ENCODE measurements around the gene NHSL1. TPM values are rescaled to one million over a fixed set of nuclear protein-coding genes. Genes with fewer than 3 reads are reported as not detected.

Gene NHSL1
- total and polyA plus RNA-seq, 2 of the 8 experiments (the other 6 are each of a cell fraction or from before 2014, with no cell fraction given) = 7.2 to 32.4 TPM

DNA sequence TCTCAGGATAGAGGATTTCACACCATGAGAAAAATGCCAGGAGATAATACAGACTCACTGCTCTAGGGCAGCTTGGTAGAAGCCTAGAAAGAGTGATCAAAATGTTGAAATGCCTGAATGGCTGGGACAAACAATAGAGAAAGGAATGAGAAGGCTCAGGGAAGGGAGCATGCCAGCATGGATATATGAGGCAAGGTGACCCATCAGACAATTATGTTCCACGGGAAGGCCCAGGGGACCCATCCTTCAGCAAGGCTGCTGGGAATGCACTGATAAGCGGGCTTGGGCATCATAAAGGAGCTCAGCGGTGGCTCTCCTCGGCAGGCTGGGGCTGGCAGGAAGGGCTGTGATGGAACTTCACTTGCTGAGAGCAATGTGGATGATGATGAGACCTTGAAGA lies 83.1 kb downstream of the NHSL1 start (continued):
- TF ChIP-seq, protein P1, sequence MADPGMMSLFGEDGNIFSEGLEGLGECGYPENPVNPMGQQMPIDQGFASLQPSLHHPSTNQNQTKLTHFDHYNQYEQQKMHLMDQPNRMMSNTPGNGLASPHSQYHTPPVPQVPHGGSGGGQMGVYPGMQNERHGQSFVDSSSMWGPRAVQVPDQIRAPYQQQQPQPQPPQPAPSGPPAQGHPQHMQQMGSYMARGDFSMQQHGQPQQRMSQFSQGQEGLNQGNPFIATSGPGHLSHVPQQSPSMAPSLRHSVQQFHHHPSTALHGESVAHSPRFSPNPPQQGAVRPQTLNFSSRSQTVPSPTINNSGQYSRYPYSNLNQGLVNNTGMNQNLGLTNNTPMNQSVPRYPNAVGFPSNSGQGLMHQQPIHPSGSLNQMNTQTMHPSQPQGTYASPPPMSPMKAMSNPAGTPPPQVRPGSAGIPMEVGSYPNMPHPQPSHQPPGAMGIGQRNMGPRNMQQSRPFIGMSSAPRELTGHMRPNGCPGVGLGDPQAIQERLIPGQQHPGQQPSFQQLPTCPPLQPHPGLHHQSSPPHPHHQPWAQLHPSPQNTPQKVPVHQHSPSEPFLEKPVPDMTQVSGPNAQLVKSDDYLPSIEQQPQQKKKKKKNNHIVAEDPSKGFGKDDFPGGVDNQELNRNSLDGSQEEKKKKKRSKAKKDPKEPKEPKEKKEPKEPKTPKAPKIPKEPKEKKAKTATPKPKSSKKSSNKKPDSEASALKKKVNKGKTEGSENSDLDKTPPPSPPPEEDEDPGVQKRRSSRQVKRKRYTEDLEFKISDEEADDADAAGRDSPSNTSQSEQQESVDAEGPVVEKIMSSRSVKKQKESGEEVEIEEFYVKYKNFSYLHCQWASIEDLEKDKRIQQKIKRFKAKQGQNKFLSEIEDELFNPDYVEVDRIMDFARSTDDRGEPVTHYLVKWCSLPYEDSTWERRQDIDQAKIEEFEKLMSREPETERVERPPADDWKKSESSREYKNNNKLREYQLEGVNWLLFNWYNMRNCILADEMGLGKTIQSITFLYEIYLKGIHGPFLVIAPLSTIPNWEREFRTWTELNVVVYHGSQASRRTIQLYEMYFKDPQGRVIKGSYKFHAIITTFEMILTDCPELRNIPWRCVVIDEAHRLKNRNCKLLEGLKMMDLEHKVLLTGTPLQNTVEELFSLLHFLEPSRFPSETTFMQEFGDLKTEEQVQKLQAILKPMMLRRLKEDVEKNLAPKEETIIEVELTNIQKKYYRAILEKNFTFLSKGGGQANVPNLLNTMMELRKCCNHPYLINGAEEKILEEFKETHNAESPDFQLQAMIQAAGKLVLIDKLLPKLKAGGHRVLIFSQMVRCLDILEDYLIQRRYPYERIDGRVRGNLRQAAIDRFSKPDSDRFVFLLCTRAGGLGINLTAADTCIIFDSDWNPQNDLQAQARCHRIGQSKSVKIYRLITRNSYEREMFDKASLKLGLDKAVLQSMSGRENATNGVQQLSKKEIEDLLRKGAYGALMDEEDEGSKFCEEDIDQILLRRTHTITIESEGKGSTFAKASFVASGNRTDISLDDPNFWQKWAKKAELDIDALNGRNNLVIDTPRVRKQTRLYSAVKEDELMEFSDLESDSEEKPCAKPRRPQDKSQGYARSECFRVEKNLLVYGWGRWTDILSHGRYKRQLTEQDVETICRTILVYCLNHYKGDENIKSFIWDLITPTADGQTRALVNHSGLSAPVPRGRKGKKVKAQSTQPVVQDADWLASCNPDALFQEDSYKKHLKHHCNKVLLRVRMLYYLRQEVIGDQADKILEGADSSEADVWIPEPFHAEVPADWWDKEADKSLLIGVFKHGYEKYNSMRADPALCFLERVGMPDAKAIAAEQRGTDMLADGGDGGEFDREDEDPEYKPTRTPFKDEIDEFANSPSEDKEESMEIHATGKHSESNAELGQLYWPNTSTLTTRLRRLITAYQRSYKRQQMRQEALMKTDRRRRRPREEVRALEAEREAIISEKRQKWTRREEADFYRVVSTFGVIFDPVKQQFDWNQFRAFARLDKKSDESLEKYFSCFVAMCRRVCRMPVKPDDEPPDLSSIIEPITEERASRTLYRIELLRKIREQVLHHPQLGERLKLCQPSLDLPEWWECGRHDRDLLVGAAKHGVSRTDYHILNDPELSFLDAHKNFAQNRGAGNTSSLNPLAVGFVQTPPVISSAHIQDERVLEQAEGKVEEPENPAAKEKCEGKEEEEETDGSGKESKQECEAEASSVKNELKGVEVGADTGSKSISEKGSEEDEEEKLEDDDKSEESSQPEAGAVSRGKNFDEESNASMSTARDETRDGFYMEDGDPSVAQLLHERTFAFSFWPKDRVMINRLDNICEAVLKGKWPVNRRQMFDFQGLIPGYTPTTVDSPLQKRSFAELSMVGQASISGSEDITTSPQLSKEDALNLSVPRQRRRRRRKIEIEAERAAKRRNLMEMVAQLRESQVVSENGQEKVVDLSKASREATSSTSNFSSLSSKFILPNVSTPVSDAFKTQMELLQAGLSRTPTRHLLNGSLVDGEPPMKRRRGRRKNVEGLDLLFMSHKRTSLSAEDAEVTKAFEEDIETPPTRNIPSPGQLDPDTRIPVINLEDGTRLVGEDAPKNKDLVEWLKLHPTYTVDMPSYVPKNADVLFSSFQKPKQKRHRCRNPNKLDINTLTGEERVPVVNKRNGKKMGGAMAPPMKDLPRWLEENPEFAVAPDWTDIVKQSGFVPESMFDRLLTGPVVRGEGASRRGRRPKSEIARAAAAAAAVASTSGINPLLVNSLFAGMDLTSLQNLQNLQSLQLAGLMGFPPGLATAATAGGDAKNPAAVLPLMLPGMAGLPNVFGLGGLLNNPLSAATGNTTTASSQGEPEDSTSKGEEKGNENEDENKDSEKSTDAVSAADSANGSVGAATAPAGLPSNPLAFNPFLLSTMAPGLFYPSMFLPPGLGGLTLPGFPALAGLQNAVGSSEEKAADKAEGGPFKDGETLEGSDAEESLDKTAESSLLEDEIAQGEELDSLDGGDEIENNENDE (IDR thresholded peaks at IDR 0.05; ENCODE audit: insufficient replicate concordance, low read length) = no peak
